ENCODE results near the gene FAM98B. TPM values are rescaled to one million over a fixed set of nuclear protein-coding genes. Genes with fewer than 3 reads are reported as not detected.

The FAM98B gene
- total and polyA plus RNA-seq, 9 of the 15 experiments (the other 6 are each of a cell fraction or from before 2014, with no cell fraction given), result 3.1 to 42.0 (median 9.4) TPM

DNA sequence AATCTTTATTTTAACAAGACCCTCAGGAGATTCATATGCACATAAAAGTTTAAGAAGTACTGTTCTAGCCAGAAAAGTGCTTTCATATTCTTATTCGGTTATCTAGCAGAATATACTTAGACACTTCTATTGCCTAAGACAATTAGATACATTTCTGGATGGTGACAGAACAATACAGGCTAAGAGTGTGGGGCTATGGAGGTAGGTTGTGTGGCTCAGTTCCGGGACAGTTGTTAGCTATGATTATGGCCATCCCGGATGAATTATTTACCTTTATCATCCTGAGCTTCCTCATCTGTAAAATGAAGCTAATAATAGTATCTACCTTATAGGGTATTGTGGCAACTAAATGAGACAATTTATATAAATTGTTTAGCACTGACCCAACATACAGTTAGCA lies 6.6 kb downstream of the FAM98B start:
- intact Hi-C loops (cut with micrococcal nuclease), result no loop called here
- H3K36me3 ChIP-seq (ENCODE audit: control insufficient read depth, insufficient read depth, low read length), result peaks cover 11% of the 10 kb centered on the region; the same call in 2 of the 3 replicates
- in situ Hi-C loops (cut with MboI), result no loop called here
- ChIA-PET POLR2A (interaction anchor here (0.5 to 1.0 kb wide), 2 partner anchors 8 to 50 kb away, joined by 3 read pairs; no protein-coding TSS in a partner anchor), CTCF (ENCODE audit: low intra/inter-chr PET ratio) (no interaction called here)
- H3K27ac ChIP-seq (ENCODE audit: extremely low read depth, low read depth, low read length), result no peak overlapping the region
- no peak overlapping the region for H3K4me2 ChIP-seq (ENCODE audit: insufficient read depth, low read length)
- TF ChIP-seq BRD4 (IDR thresholded peaks at IDR 0.05) (no peak), ZNF764 (CRISPR knock-in tag; IDR thresholded peaks at IDR 0.05; ENCODE audit: low read depth) (no peak), ILK (tag; IDR thresholded peaks at IDR 0.05; ENCODE audit: borderline replicate concordance, low read depth) (no peak), ZNF717 (CRISPR knock-in tag; IDR thresholded peaks at IDR 0.05) (no peak), SRSF9 (IDR thresholded peaks at IDR 0.05; ENCODE audit: borderline replicate concordance, low read depth, low read length) (no peak), MED1 (CRISPR knock-in tag; IDR thresholded peaks at IDR 0.05; ENCODE audit: borderline replicate concordance) (no peak), ZNF431 (CRISPR knock-in tag; IDR thresholded peaks at IDR 0.05) (no peak), SPI1 (IDR thresholded peaks at IDR 0.05; ENCODE audit: borderline replicate concordance, low read depth, low read length) (no peak), TCF3 (CRISPR knock-in tag; IDR thresholded peaks at IDR 0.05) (no peak), PURB (CRISPR knock-in tag; IDR thresholded peaks at IDR 0.05; ENCODE audit: low read depth) (no peak), SMAD1 (IDR thresholded peaks at IDR 0.05; ENCODE audit: low read depth, low read length, partially characterized antibody) (no peak), RBM14 (IDR thresholded peaks at IDR 0.05; ENCODE audit: borderline replicate concordance, insufficient read depth, low read depth, low read length) (no peak), GATAD2B (IDR thresholded peaks at IDR 0.05; ENCODE audit: borderline replicate concordance) (no peak)
- TF ChIP-seq, protein P1, sequence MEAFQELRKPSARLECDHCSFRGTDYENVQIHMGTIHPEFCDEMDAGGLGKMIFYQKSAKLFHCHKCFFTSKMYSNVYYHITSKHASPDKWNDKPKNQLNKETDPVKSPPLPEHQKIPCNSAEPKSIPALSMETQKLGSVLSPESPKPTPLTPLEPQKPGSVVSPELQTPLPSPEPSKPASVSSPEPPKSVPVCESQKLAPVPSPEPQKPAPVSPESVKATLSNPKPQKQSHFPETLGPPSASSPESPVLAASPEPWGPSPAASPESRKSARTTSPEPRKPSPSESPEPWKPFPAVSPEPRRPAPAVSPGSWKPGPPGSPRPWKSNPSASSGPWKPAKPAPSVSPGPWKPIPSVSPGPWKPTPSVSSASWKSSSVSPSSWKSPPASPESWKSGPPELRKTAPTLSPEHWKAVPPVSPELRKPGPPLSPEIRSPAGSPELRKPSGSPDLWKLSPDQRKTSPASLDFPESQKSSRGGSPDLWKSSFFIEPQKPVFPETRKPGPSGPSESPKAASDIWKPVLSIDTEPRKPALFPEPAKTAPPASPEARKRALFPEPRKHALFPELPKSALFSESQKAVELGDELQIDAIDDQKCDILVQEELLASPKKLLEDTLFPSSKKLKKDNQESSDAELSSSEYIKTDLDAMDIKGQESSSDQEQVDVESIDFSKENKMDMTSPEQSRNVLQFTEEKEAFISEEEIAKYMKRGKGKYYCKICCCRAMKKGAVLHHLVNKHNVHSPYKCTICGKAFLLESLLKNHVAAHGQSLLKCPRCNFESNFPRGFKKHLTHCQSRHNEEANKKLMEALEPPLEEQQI (IDR thresholded peaks at IDR 0.05), result no peak
- TF ChIP-seq, protein P2, sequence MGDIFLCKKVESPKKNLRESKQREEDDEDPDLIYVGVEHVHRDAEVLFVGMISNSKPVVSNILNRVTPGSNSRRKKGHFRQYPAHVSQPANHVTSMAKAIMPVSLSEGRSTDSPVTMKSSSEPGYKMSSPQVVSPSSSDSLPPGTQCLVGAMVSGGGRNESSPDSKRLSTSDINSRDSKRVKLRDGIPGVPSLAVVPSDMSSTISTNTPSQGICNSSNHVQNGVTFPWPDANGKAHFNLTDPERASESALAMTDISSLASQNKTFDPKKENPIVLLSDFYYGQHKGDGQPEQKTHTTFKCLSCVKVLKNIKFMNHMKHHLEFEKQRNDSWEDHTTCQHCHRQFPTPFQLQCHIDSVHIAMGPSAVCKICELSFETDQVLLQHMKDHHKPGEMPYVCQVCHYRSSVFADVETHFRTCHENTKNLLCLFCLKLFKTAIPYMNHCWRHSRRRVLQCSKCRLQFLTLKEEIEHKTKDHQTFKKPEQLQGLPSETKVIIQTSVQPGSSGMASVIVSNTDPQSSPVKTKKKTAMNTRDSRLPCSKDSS (IDR thresholded peaks at IDR 0.05; ENCODE audit: low read depth, partially characterized antibody), result no peak
- TF ChIP-seq, protein P3, sequence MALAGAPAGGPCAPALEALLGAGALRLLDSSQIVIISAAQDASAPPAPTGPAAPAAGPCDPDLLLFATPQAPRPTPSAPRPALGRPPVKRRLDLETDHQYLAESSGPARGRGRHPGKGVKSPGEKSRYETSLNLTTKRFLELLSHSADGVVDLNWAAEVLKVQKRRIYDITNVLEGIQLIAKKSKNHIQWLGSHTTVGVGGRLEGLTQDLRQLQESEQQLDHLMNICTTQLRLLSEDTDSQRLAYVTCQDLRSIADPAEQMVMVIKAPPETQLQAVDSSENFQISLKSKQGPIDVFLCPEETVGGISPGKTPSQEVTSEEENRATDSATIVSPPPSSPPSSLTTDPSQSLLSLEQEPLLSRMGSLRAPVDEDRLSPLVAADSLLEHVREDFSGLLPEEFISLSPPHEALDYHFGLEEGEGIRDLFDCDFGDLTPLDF (CRISPR knock-in tag; IDR thresholded peaks at IDR 0.05), result no peak
- no peak overlapping the region for H2AFZ ChIP-seq (ENCODE audit: low read depth, low read length)
- peaks cover 87% of the 10 kb centered on the region for H3K79me2 ChIP-seq (ENCODE audit: control insufficient read depth, insufficient read depth, low read length)
- no peaks in the 10 kb centered on the region for H3K27me3 ChIP-seq (ENCODE audit: control insufficient read depth in 2 of 2, insufficient read depth in 2 of 2, low read length in 2 of 2)
- no peaks in the 10 kb centered on the region for H3K9me1 ChIP-seq (ENCODE audit: control insufficient read depth, insufficient read depth, low read length)
- FAIRE-seq (no peak), ATAC-seq (no peak), DNase-seq (ENCODE audit: extremely low read depth in 1 of 4, low spot score in 3 of 4) (no peak)
- 71% methylated on average over 3 of the region's 3 CpGs for WGBS (ENCODE audit: insufficient coverage, low coverage, missing lambda C conversion rate)
- BruUV-seq (replicated peaks), result no TSS peak
- no peak overlapping the region for H3K4me3 ChIP-seq
- no peaks in the 10 kb centered on the region for H3K9me3 ChIP-seq (replicated peaks; ENCODE audit: control insufficient read depth, insufficient read depth, low read depth, low read length)
- peaks cover 0 to 3% of the 10 kb centered on the region in 2 experiments; a peak in 1 of 5 replicates for H3K4me1 ChIP-seq (replicated peaks in 1 of 2; ENCODE audit: control insufficient read depth in 2 of 2, insufficient read depth in 2 of 2, low read length in 2 of 2)
- no peak overlapping the region for H3K9ac ChIP-seq (ENCODE audit: insufficient read depth in 1 of 2, low read depth in 2 of 2, low read length in 2 of 2)
- peaks cover 7% of the 10 kb centered on the region; the same call in 1 of the 2 replicates for H4K20me1 ChIP-seq (replicated peaks; ENCODE audit: control insufficient read depth, insufficient read depth, low read length)
